Neural cell (in vitro differentiated cells): ENCODE measurements around the gene RUNX1. TPM values are rescaled to one million over a fixed set of nuclear protein-coding genes. Genes with fewer than 3 reads are reported as not detected.

Source experiments
- H2AFZ ChIP-seq: fragments of 200-600, 300-800 bp; sonication (generic), shearing (Covaris generic); 2 replicates; pipeline ENCODE4 v1.6.0; 2014; ENCODE audit warnings: low read depth, mild to moderate bottlenecking, antibody characterized with exemption, low read length, moderate library complexity
- H3F3A ChIP-seq: fragments of 200-600 bp; shearing (Covaris generic); 2 replicates; pipeline ENCODE4 v1.6.1; 2016; ENCODE audit warnings: mild to moderate bottlenecking, moderate library complexity, mixed read lengths, antibody characterized with exemption, low read length; ENCODE audit not compliant: insufficient read depth, poor library complexity, severe bottlenecking
- H3K27ac ChIP-seq: fragments of 200-600, 300-800 bp; sonication (generic), shearing (Covaris generic); 2 replicates; pipeline ENCODE4 v1.5.1; 2014; ENCODE audit warnings: mild to moderate bottlenecking, low read length, moderate library complexity
- H3K27me3 ChIP-seq: fragments of 300-800, 200-600 bp; sonication (generic), shearing (Covaris generic); 2 replicates; pipeline ENCODE4 v1.6.0; 2014; ENCODE audit warnings: mild to moderate bottlenecking, low read depth, low read length, moderate library complexity; ENCODE audit not compliant: insufficient read depth
- H3K36me3 ChIP-seq: fragments of 300-800, 200-600 bp; sonication (generic), shearing (Covaris generic); 2 replicates; pipeline ENCODE4 v1.5.1; 2014; ENCODE audit warnings: mild to moderate bottlenecking, antibody characterized with exemption, low read length, moderate library complexity; ENCODE audit not compliant: insufficient read depth
- H3K4me2 ChIP-seq: fragments of 300-800, 200-600 bp; sonication (generic), shearing (Covaris generic); 2 replicates; pipeline ENCODE4 v1.6.0; 2014; ENCODE audit warnings: mild to moderate bottlenecking, low read length
- H3K4me3 ChIP-seq: fragments of 300-800, 200-600 bp; sonication (generic), shearing (Covaris generic); 2 replicates; pipeline ENCODE4 v1.5.1; 2014; ENCODE audit warnings: mild to moderate bottlenecking, low read length, moderate library complexity
- H3K79me2 ChIP-seq: fragments of 200-600 bp; shearing (Covaris generic); replicated peaks from 2 replicates; pipeline ENCODE4 v1.6.0; 2014; ENCODE audit warnings: mild to moderate bottlenecking, low read length, moderate library complexity; ENCODE audit not compliant: insufficient read depth
- H3K9ac ChIP-seq: fragments of 300-800, 200-600 bp; sonication (generic), shearing (Covaris generic); 2 replicates; pipeline ENCODE4 v1.6.1; 2016; ENCODE audit warnings: mild to moderate bottlenecking, low read length, mixed read lengths
- H3K9me2 ChIP-seq: fragments of 200-600 bp; shearing (Covaris generic); 2 replicates; pipeline ENCODE4 v1.6.1; 2016; ENCODE audit warnings: mild to moderate bottlenecking, low read length, mixed read lengths; ENCODE audit not compliant: insufficient read depth
- H3K9me3 ChIP-seq: fragments of 200-600, 300-800 bp; sonication (generic), shearing (Covaris generic); 2 replicates; pipeline ENCODE4 v1.6.1; 2016; ENCODE audit warnings: mild to moderate bottlenecking, mixed run types, low read length, moderate library complexity, mixed read lengths
- H4K20me1 ChIP-seq: fragments of 200-600 bp; shearing (Covaris generic); 2 replicates; pipeline ENCODE4 v1.6.1; 2016; ENCODE audit warnings: mild to moderate bottlenecking, mixed run types; ENCODE audit not compliant: insufficient read depth
- CTCF ChIP-seq: fragments of 450-650 bp; IDR thresholded peaks from 2 replicates; pipeline ENCODE4 v1.5.1; 2014; ENCODE audit warnings: antibody characterized with exemption, mild to moderate bottlenecking, moderate library complexity; ENCODE audit not compliant: poor library complexity, severe bottlenecking
- EP300 ChIP-seq: fragments of 450-650 bp; conservative IDR thresholded peaks from 2 replicates; pipeline ENCODE4 v1.6.1; 2014; ENCODE audit warnings: antibody characterized with exemption, mild to moderate bottlenecking, moderate library complexity; ENCODE audit not compliant: poor library complexity, severe bottlenecking
- EZH2 ChIP-seq: fragments of 200-600, 300-800 bp; shearing (Covaris generic), sonication (generic); IDR thresholded peaks from 2 replicates; pipeline ENCODE4 v1.6.1; 2014; ENCODE audit warnings: antibody characterized with exemption, low read length, borderline replicate concordance, mild to moderate bottlenecking; ENCODE audit not compliant: insufficient read depth, poor library complexity, severe bottlenecking
- MXI1 ChIP-seq: fragments of 450-650 bp; conservative IDR thresholded peaks from 2 replicates; pipeline ENCODE4 v1.6.1; 2014; ENCODE audit warnings: antibody characterized with exemption, mild to moderate bottlenecking; ENCODE audit not compliant: poor library complexity, severe bottlenecking
- POLR2AphosphoS5 ChIP-seq: IDR thresholded peaks from 2 replicates; pipeline ENCODE4 v1.6.1; 2012
- RAD21 ChIP-seq: fragments of 450-650 bp; conservative IDR thresholded peaks from 2 replicates; pipeline ENCODE4 v1.6.1; 2014; ENCODE audit warnings: antibody characterized with exemption, mild to moderate bottlenecking, moderate library complexity
- REST ChIP-seq: IDR thresholded peaks from 2 replicates; pipeline ENCODE4 v1.6.1; 2012; ENCODE audit warnings: borderline replicate concordance
- SMC3 ChIP-seq: fragments of 450-650 bp; conservative IDR thresholded peaks from 2 replicates; pipeline ENCODE4 v1.6.1; 2014; ENCODE audit warnings: antibody characterized with exemption, mild to moderate bottlenecking, moderate library complexity; ENCODE audit not compliant: poor library complexity
- TAF1 ChIP-seq: IDR thresholded peaks from 2 replicates; pipeline ENCODE4 v1.6.1; 2012; ENCODE audit warnings: low read depth
- polyA plus RNA-seq: library from polyadenylated mRNA; depleted of rRNA; stranded (reverse); fragments of >200 nt; gene quantifications from 2 replicates; pipeline ENCODE4 v1.2.3, GENCODE V29; 2014

The RUNX1 gene
- polyA plus RNA-seq, 1 donor from 2014 or later, result not detected

GRCh38 chr21:34875830-34876229 lies 173.3 kb downstream of the RUNX1 start:
- H3K4me2 ChIP-seq, result no peak overlapping the region
- H3K9me2 ChIP-seq, result no peaks in the 10 kb centered on the region
- no peaks in the 10 kb centered on the region for H3F3A ChIP-seq
- TF ChIP-seq CTCF (no peak), EZH2 (no peak), TAF1 (no peak), POLR2AphosphoS5 (no peak), SMC3 (no peak), EP300 (no peak), REST (no peak), MXI1 (no peak), RAD21 (no peak)
- no peaks in the 10 kb centered on the region for H3K79me2 ChIP-seq
- no peak overlapping the region for H3K27ac ChIP-seq
- no peaks in the 10 kb centered on the region for H3K36me3 ChIP-seq
- H3K9ac ChIP-seq, result no peak overlapping the region
- H3K9me3 ChIP-seq, result no peaks in the 10 kb centered on the region
- H3K27me3 ChIP-seq, result no peaks in the 10 kb centered on the region
- no peak overlapping the region for H2AFZ ChIP-seq
- H4K20me1 ChIP-seq, result no peaks in the 10 kb centered on the region
- H3K4me3 ChIP-seq, result no peak overlapping the region

- TF ChIP-seq MXI1 (no peak), CTCF (no peak), EP300 (no peak), EZH2 (no peak), SMC3 (no peak), TAF1 (no peak), RAD21 (no peak), REST (no peak), POLR2AphosphoS5 (no peak)
- H3F3A ChIP-seq, result no peaks in the 10 kb centered on the region
- no peak overlapping the region for H3K9ac ChIP-seq
- H4K20me1 ChIP-seq, result no peaks in the 10 kb centered on the region
- H3K9me2 ChIP-seq, result no peaks in the 10 kb centered on the region
- no peak overlapping the region for H2AFZ ChIP-seq
- no peaks in the 10 kb centered on the region for H3K79me2 ChIP-seq
- H3K27ac ChIP-seq, result no peak overlapping the region
- no peak overlapping the region for H3K4me3 ChIP-seq
- H3K27me3 ChIP-seq, result no peaks in the 10 kb centered on the region
- H3K9me3 ChIP-seq, result no peaks in the 10 kb centered on the region
- H3K4me2 ChIP-seq, result no peak overlapping the region
- H3K36me3 ChIP-seq, result no peaks in the 10 kb centered on the region
These were observed 174.2 kb downstream of the RUNX1 start for GRCh38 chr21:34874684-34875513.
